ES-I3 (cell line): Measurements from ENCODE around the gene KDELR3.

ENCODE experiments used
- H3K36me3 ChIP-seq: 2 replicates; pipeline ENCODE4 v1.6.1; 2013; ENCODE audit warnings: mild to moderate bottlenecking, low read length, control low read depth, moderate library complexity; ENCODE audit not compliant: insufficient read depth
- H3K4me1 ChIP-seq: 2 replicates; pipeline ENCODE4 v1.6.1; 2013; ENCODE audit warnings: mild to moderate bottlenecking, control low read depth, low read length; ENCODE audit not compliant: insufficient read depth
- H3K9ac ChIP-seq: 2 replicates; pipeline ENCODE4 v1.6.1; 2013; ENCODE audit warnings: low read depth, mild to moderate bottlenecking, low read length, moderate library complexity
- H3K9me3 ChIP-seq: 2 replicates; pipeline ENCODE4 v1.6.1; 2013; ENCODE audit warnings: mild to moderate bottlenecking, low read length, moderate library complexity; ENCODE audit not compliant: control insufficient read depth, insufficient read depth

The KDELR3 gene

DNA sequence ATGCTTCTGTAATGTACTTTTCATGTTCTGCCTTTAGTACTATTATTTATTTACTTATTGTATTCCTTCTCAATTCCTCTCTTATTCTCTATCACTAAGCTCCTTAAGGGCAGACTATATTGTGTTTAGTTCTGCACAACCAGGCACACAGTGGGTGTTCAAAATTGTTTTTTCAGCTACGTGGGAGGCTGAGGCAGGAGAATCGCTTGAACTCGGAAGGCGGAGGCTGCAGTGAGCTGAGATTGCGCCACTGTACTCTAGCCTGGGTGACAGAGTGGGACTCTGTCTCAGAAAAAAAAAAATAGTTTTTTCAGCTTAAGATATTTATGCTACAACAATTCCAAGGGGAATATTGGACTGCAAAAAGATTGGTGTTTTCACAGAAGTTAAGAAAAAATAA, 55.6 kb downstream of the KDELR3 start:
- H3K4me1 ChIP-seq, result no peaks in the 10 kb centered on the region
- no peaks in the 10 kb centered on the region for H3K9me3 ChIP-seq
- H3K9ac ChIP-seq, result no peak overlapping the region
- H3K36me3 ChIP-seq, result no peaks in the 10 kb centered on the region

DNA sequence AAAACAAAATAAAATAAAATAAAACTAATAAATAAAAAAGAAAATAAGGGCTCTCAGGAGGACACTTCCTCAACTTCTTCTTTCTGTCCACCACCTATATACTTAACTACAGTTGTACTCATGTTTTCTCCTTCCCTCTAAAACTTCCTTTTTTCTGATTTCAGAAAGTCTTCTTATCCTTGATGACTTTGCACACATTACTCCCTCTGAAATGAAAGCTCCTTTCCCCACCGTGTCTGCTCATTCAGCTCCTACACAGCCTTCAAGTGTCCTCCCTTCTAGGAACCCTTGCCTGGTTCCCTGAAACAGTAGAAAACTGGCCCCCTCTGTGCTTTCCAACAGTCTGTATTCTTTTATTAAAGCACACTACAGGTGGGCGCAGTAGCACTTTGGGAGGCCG, 56.5 kb downstream of the KDELR3 start:
- no peaks in the 10 kb centered on the region for H3K4me1 ChIP-seq
- H3K9ac ChIP-seq, result no peak overlapping the region
- H3K36me3 ChIP-seq, result no peaks in the 10 kb centered on the region
- no peaks in the 10 kb centered on the region for H3K9me3 ChIP-seq

DNA sequence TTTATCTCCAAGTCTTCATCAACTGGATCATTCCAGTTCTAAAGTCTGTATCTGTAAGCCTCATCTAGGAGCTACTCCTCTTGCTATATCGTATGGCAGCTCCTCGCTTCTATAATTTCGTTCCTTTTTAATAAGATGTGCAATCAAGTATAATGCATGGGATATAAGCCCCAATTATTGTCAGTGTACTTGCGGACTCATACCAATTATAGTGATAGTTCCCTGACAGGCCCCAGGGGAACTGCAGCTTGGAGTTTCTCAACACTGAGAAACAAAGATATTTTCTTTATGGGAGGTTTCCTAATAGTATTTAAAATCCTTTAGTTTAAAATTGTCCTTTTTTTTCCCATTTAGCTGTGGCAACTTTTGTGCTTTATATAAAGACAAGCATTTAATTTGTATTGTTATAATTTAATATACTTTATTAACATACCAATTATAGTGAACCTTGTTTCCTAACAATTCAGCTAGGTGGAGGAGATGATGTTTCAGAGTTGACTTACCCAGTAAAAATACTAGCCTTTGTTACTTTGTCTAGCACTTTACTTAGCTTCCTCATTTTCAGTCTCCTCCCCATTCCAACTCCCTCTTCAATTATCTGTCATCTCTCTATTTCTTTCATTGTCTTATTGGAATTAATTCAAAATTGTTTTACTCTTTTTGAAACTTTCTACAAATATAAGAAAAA, 63.5 kb downstream of the KDELR3 start:
- H3K4me1 ChIP-seq, result no peaks in the 10 kb centered on the region; the same call in 1 of the 2 replicates
- no peak overlapping the region for H3K9ac ChIP-seq
- no peaks in the 10 kb centered on the region for H3K9me3 ChIP-seq
- no peaks in the 10 kb centered on the region for H3K36me3 ChIP-seq
